Activated CD4-positive, CD25-positive, alpha-beta regulatory T cell treated with anti-CD3 and anti-CD28 coated beads, Interleukin-2, amount 50 U/mL, for 16 hours (primary cell): Measurements from ENCODE around the gene WNT6.

ENCODE experiments used
- DNase-seq: peaks from one replicate; pipeline ENCODE4 v3.0.0-alpha.2; 2020; ENCODE audit warnings: low read depth, low spot score

Gene WNT6

DNA sequence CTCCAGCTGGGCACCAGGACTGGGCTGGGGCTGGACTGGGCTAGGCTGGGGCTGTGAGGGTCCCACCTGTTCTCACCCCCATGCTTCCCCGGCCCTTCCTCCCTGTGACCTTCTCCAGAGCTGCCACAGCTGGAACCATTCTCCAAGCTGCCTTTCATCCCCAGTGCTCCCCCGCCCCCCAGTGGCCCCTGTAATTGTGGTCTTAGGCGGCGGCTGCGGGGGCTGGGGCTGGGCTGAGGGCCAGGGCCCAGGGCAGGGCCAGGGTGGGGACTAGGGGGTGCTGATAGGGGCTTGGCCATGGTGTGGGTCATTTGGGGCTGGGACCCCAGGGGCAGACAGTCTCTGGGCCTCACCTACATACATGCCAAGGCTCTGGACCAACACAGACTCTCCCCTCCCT lies 18.3 kb downstream of the WNT6 start:
- no peak for DNase-seq

GRCh38 chr2:218878486-218878885 lies 18.9 kb downstream of the WNT6 start:
- no peak for DNase-seq

DNA sequence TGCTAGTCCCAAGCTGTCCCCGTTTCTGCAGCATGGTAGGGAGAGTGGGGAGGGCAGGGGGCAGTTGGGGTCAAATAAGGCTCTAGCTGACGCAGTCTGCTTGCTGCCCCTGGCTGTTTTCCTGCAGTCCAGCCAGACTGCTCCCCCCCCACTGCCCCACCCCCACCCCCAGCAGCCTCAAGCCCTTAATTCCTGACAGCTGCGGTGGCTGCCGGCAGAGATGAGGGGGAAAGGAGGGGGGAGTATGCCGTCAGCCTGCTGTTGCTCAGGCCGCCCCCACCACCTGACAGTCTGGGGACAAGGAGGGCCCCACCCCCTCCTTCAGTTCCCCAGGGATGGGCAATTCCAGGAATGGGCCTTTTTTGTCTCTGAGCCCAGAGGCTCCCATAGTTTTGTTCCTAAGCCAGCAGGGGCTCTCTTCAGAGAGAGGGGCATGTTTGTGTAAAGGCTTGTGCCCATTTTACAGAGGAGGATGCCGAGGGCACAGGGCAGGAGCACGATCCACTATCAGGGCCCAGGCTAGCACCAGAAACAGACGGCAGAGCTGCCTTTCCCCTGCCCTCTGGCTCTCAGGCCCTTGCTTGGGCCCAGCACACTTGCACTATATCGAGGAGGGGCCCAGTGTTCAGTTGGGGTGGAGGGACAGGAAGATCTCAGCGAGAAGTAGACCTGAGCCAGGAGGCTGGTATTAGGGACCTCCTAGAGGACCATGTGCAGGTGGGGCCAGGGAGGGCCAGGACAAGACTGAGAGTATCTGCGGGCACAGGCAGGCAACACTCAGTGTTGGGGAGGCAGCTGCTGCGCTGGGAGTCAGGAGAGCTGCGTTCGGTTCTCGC lies 19.5 kb downstream of the WNT6 start:
- no peak for DNase-seq

DNA sequence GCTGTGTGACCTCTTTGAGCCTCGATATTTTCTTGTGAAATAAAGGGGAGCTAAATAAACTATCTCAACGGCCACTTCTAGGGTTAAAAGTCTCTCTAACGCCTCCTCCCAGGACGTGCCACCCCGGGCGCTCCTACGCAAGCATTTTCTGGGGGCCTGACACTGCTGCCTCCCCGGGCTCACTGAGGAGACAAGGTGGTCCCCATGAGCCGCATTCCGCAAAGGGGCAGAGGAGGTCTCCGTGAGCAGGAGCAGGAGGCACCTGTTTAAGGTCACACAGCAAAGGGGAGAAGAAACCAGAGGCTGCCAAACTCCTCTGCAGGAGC lies 20.1 kb downstream of the WNT6 start:
- no peak for DNase-seq

DNA sequence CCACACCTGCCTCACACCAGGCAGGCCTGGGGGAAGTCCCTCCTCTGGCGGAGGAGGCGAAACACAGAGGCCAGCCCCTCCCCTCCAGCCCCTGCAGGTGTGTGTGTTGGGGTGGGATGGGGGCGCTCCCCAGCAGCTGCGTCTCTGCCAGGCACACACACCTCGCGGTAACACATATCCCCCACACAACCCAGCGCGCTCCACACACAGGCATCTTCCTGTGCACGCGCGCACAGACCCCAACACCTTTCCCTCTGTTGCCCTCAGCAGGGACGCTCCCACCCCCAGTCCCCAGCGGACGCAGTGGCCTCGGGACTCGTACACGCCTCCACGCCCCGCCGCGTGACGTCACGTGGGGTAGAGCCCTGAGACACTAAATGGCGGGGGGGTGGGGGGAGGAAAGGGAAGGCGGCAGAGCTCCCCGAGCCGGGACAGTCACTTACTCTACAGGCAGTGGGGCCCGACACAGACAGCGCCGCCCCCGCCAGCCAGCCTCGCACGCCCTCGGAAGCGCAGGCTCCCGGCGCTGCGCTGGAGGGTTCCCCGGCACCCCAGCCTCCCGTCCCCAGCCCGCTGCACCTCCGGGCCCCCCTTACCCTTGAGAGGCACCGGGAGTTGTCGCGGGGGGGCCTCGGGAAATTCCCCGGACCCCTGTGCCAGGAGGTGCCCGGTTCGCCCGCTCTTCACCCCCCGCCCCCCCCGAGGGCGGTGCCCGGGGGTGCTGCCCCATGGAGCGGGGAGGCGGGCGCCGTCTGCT lies 20.7 kb downstream of the WNT6 start, which contains the start of gene WNT10A:
WNT10A (plus strand) TSS at position 751 of the 757 bp plus-strand sequence. CDS start 144 bp downstream, outside the sequence.
- peak; percentile 69 for DNase-seq

- no peak for DNase-seq
Observed at GRCh38 chr2:218880859-218881594, 21.4 kb downstream of the WNT6 start.

- DNase-seq: no peak
Observed at GRCh38 chr2:218881744-218882460, 22.3 kb downstream of the WNT6 start.

GRCh38 chr2:218882461-218882816 lies 22.8 kb downstream of the WNT6 start:
- DNase-seq: no peak

DNA sequence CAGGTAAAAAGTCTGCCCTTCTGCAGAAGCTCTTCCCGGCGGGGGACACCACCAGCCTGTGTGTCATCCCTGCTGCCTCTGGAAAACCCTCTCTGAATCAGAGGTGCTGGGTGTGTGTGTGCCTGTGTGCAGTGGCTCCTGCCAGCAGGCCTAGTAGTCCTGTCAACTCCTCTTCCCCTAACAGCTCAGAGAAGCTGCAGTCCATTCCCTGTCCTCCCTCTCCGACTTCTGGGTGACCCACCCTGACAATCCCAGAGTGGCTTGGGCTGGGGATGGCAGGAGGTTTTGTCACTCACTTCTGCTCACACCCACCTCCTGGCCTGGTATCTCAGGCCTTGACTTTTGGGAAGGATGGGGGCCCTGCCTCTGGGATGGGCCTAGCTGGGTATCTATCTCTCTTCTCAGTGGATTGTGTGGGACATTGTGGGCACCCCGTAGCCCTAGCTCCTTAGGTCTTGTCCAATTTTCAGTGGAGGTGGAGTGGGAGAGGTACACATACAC lies 23.3 kb downstream of the WNT6 start:
- no peak for DNase-seq

GRCh38 chr2:218883491-218884490 lies 24.2 kb downstream of the WNT6 start:
- DNase-seq: no peak

- no peak for DNase-seq
Observed at GRCh38 chr2:218884519-218884918, 24.9 kb downstream of the WNT6 start.

DNA sequence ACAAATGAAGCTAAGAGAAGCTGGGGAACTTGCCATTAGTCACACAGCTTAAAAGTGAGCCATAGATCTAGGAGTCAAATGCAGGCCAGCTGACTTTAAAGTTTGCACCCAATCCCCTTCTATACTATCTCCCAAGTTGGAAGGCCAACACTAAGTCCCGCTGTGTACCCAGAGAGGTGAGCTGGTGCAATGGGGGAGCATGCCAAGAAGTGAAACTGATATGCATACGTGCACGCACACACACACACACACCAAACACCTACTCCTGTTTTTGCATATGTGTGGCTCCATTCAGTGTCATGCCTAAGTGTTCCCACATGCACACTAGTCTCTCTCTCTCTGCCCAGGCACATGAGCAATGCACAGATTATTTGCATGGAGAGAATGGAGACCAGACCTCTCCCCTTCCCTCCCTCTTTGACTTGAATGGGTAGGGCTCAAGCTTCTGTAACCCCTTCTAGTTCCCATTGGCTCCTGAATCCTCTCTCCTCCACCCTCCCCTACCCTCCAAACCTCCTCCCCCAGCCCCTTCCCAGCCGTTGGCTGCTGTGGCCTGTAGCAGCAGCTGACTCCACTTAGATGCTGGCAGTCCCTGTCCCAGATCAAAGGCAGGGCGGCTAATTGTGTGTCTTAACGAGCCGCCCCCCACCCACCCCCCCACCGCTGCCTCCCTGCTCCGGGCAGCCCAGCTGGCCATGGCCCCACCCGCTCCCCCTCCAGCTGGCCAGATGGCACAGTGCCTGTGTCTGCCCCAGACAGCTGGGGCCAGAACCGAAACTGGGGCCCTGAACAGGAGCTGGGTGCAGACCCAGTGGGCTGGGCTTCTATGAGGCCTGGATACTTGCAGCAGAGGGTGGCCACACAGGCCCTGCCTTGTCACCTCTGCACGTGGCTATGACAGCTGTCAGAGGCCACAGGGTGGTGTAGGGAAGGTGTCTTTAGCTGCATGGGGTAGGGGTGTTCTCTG lies 26.7 kb downstream of the WNT6 start:
- no peak for DNase-seq

GRCh38 chr2:218887079-218887478 lies 27.5 kb downstream of the WNT6 start:
- no peak for DNase-seq

DNA sequence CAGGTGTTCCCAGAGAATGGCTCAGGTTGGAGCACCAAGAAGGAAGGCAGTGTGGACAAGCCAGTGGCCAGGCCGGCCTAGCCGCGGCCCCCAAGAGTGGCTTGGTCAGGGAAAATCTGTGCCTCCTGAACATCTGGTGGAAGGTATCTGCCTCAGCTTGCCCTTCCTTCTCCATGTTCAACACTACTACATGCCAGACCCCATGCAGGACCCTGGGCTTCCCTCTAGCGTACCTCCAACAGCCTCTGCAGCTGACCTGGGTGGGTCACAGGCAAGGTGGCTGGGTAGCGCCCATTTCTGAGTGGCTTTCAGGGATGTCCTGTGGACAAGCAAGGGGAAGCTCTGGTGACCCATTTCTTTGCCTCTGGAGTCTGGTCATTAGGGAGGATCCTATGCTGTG lies 28.7 kb downstream of the WNT6 start:
- no peak for DNase-seq

DNA sequence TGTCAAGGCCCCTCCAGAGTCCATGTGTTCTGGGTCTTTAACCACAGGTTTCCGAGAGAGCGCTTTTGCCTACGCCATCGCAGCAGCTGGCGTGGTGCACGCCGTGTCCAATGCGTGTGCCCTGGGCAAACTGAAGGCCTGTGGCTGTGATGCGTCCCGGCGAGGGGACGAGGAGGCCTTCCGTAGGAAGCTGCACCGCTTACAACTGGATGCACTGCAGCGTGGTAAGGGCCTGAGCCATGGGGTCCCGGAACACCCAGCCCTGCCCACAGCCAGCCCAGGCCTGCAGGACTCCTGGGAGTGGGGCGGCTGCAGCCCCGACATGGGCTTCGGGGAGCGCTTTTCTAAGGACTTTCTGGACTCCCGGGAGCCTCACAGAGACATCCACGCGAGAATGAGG lies 30.3 kb downstream of the WNT6 start:
- DNase-seq: no peak

- DNase-seq: no peak
Observed at GRCh38 chr2:218890369-218890768, 30.8 kb downstream of the WNT6 start.

GRCh38 chr2:218891275-218892135 lies 31.9 kb downstream of the WNT6 start:
- DNase-seq: no peak

DNA sequence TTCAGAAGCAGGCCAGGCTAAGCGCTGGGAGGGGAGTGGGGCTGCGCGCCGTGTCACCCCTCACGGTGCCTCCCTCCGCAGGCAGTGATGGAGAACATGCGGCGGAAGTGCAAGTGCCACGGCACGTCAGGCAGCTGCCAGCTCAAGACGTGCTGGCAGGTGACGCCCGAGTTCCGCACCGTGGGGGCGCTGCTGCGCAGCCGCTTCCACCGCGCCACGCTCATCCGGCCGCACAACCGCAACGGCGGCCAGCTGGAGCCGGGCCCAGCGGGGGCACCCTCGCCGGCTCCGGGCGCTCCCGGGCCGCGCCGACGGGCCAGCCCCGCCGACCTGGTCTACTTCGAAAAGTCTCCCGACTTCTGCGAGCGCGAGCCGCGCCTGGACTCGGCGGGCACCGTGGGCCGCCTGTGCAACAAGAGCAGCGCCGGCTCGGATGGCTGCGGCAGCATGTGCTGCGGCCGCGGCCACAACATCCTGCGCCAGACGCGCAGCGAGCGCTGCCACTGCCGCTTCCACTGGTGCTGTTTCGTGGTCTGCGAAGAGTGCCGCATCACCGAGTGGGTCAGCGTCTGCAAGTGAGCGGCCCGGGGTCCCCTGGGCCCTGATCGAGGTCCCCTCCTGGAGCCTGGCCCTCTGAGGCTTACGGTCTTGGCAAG lies 33.2 kb downstream of the WNT6 start:
- DNase-seq: peak; percentile 77
